ENCODE data around the gene C19orf85.
A peak's percentile ranks its signal among the peaks of the same experiment; 100 is the strongest.

The C19orf85 gene

GRCh38 chr19:55484593-55485438 is 20.3 kb upstream of the C19orf85 start, which contains the start of gene NAT14:
TSS of gene NAT14 (plus strand) at chr19:55485188. CDS start at chr19:55485709, 521 bp downstream.
- Histone ChIP-seq H3K4me2 (ENCODE audit: low read length) (peak within 1 kb of the TSS; percentile 66), H3K79me1 (ENCODE audit: low read length) (peaks cover 2% of the 10 kb centered on the region), H3K36me3 (ENCODE audit: control insufficient read depth, insufficient read depth, low read length) (no peaks in the 10 kb centered on the region), H4K8ac (ENCODE audit: low read depth, low read length) (no peak within 1 kb of the TSS), H3K4me3 (ENCODE audit: low read length) (peak within 1 kb of the TSS; percentile 56), H3K23ac (ENCODE audit: low read length) (no peak within 1 kb of the TSS), H3K18ac (ENCODE audit: low read length) (peak within 1 kb of the TSS; percentile 57), H3K27ac (ENCODE audit: low read depth, low read length) (no peak within 1 kb of the TSS), H4K5ac (ENCODE audit: low read length) (no peak within 1 kb of the TSS), H3K9ac (ENCODE audit: low read length) (peak within 1 kb of the TSS; percentile 75), H2BK5ac (ENCODE audit: low read length) (no peak within 1 kb of the TSS), H2BK15ac (replicated peaks; ENCODE audit: low read depth) (no peak within 1 kb of the TSS), H3K27me3 (ENCODE audit: insufficient read depth, low read length, poor library complexity) (no peaks in the 10 kb centered on the region), H3K4ac (ENCODE audit: low read depth, low read length) (no peak within 1 kb of the TSS), H2AK5ac (ENCODE audit: low read length) (no peak within 1 kb of the TSS), H3K4me1 (ENCODE audit: control insufficient read depth, low read depth, low read length) (peaks cover 8% of the 10 kb centered on the region), H3K56ac (ENCODE audit: low read length) (peak within 1 kb of the TSS; percentile 90), H3K79me2 (ENCODE audit: control insufficient read depth, insufficient read depth, low read length) (no peaks in the 10 kb centered on the region), H2BK120ac (ENCODE audit: low read depth, low read length) (no peak within 1 kb of the TSS)
- WGBS (ENCODE audit: extremely low coverage, insufficient coverage, low lambda C conversion rate): no CpG with 5 or more reads among the region's 78 CpGs
- DNase-seq: peak; percentile 93

GRCh38 chr19:55483706-55484592 is 19.4 kb upstream of the C19orf85 start:
- H3K79me1 ChIP-seq (ENCODE audit: low read length): peaks cover 4% of the 10 kb centered on the region

GRCh38 chr19:55482967-55483705 is 18.6 kb upstream of the C19orf85 start:
- Histone ChIP-seq H3K36me3 (ENCODE audit: control insufficient read depth, insufficient read depth, low read length) (no peaks in the 10 kb centered on the region), H3K56ac (ENCODE audit: low read length) (no peak overlapping the region), H3K27ac (ENCODE audit: low read depth, low read length) (no peak overlapping the region), H2BK120ac (ENCODE audit: low read depth, low read length) (no peak overlapping the region), H4K5ac (ENCODE audit: low read length) (no peak overlapping the region), H3K4me1 (ENCODE audit: control insufficient read depth, low read depth, low read length) (peaks cover 8% of the 10 kb centered on the region), H2AK5ac (ENCODE audit: low read length) (no peak overlapping the region), H3K9ac (ENCODE audit: low read length) (no peak overlapping the region), H3K18ac (ENCODE audit: low read length) (no peak overlapping the region), H2BK5ac (ENCODE audit: low read length) (no peak overlapping the region), H3K79me1 (ENCODE audit: low read length) (peaks cover 5% of the 10 kb centered on the region), H3K79me2 (ENCODE audit: control insufficient read depth, insufficient read depth, low read length) (no peaks in the 10 kb centered on the region), H3K4me2 (ENCODE audit: low read length) (no peak overlapping the region), H3K23ac (ENCODE audit: low read length) (no peak overlapping the region), H4K8ac (ENCODE audit: low read depth, low read length) (no peak overlapping the region), H2BK15ac (replicated peaks; ENCODE audit: low read depth) (no peak overlapping the region), H3K4me3 (ENCODE audit: low read length) (no peak overlapping the region), H3K4ac (ENCODE audit: low read depth, low read length) (no peak overlapping the region), H3K27me3 (ENCODE audit: insufficient read depth, low read length, poor library complexity) (no peaks in the 10 kb centered on the region)
- WGBS (ENCODE audit: extremely low coverage, insufficient coverage, low lambda C conversion rate): no CpG with 5 or more reads among the region's 47 CpGs
- DNase-seq: no peak

More at GRCh38 chr19:55483706-55484592, 19.4 kb upstream of the C19orf85 start:
- no CpG with 5 or more reads among the region's 46 CpGs for WGBS (ENCODE audit: extremely low coverage, insufficient coverage, low lambda C conversion rate)
- peak overlapping the region; percentile 66 for H3K4me2 ChIP-seq (ENCODE audit: low read length)
- H3K4me1 ChIP-seq (ENCODE audit: control insufficient read depth, low read depth, low read length): peaks cover 8% of the 10 kb centered on the region
- H2BK120ac ChIP-seq (ENCODE audit: low read depth, low read length): no peak overlapping the region
- H3K4me3 ChIP-seq (ENCODE audit: low read length): no peak overlapping the region
- no peak overlapping the region for H2BK15ac ChIP-seq (replicated peaks; ENCODE audit: low read depth)
- no peak overlapping the region for H4K5ac ChIP-seq (ENCODE audit: low read length)
- no peak overlapping the region for H3K4ac ChIP-seq (ENCODE audit: low read depth, low read length)
- no peaks in the 10 kb centered on the region for H3K27me3 ChIP-seq (ENCODE audit: insufficient read depth, low read length, poor library complexity)
- peak overlapping the region; percentile 23 for H3K18ac ChIP-seq (ENCODE audit: low read length)
- H3K27ac ChIP-seq (ENCODE audit: low read depth, low read length): no peak overlapping the region
- H3K36me3 ChIP-seq (ENCODE audit: control insufficient read depth, insufficient read depth, low read length): no peaks in the 10 kb centered on the region
- no peaks in the 10 kb centered on the region for H3K79me2 ChIP-seq (ENCODE audit: control insufficient read depth, insufficient read depth, low read length)
- peak overlapping the region; percentile 75 for H3K9ac ChIP-seq (ENCODE audit: low read length)
- DNase-seq: peak; percentile 17
- H3K56ac ChIP-seq (ENCODE audit: low read length): peak overlapping the region; percentile 85
- H4K8ac ChIP-seq (ENCODE audit: low read depth, low read length): no peak overlapping the region
- H3K23ac ChIP-seq (ENCODE audit: low read length): no peak overlapping the region
- no peak overlapping the region for H2AK5ac ChIP-seq (ENCODE audit: low read length)
- no peak overlapping the region for H2BK5ac ChIP-seq (ENCODE audit: low read length)

GRCh38 chr19:55482156-55482961 is 17.8 kb upstream of the C19orf85 start:
- no peaks in the 10 kb centered on the region for H3K27me3 ChIP-seq (ENCODE audit: insufficient read depth, low read length, poor library complexity)
- H3K4ac ChIP-seq (ENCODE audit: low read depth, low read length): no peak overlapping the region
- no peak overlapping the region for H2BK120ac ChIP-seq (ENCODE audit: low read depth, low read length)
- WGBS (ENCODE audit: extremely low coverage, insufficient coverage, low lambda C conversion rate): no CpG with 5 or more reads among the region's 83 CpGs
- H3K18ac ChIP-seq (ENCODE audit: low read length): no peak overlapping the region
- peaks cover 6% of the 10 kb centered on the region for H3K4me1 ChIP-seq (ENCODE audit: control insufficient read depth, low read depth, low read length)
- no peak overlapping the region for H2AK5ac ChIP-seq (ENCODE audit: low read length)
- H3K4me2 ChIP-seq (ENCODE audit: low read length): no peak overlapping the region
- H2BK5ac ChIP-seq (ENCODE audit: low read length): no peak overlapping the region
- H3K79me2 ChIP-seq (ENCODE audit: control insufficient read depth, insufficient read depth, low read length): peaks cover 2% of the 10 kb centered on the region
- H3K36me3 ChIP-seq (ENCODE audit: control insufficient read depth, insufficient read depth, low read length): no peaks in the 10 kb centered on the region
- no peak overlapping the region for H4K5ac ChIP-seq (ENCODE audit: low read length)
- H3K79me1 ChIP-seq (ENCODE audit: low read length): peaks cover 10% of the 10 kb centered on the region
- H3K23ac ChIP-seq (ENCODE audit: low read length): no peak overlapping the region
- H4K8ac ChIP-seq (ENCODE audit: low read depth, low read length): no peak overlapping the region
- H3K9ac ChIP-seq (ENCODE audit: low read length): peak overlapping the region; percentile 49
- no peak overlapping the region for H3K27ac ChIP-seq (ENCODE audit: low read depth, low read length)
- H3K56ac ChIP-seq (ENCODE audit: low read length): peak overlapping the region; percentile 80
- H3K4me3 ChIP-seq (ENCODE audit: low read length): no peak overlapping the region
- peak; percentile 34 for DNase-seq
- H2BK15ac ChIP-seq (replicated peaks; ENCODE audit: low read depth): no peak overlapping the region

- Histone ChIP-seq H3K4me2 (ENCODE audit: low read length) (no peak overlapping the region), H2BK120ac (ENCODE audit: low read depth, low read length) (no peak overlapping the region), H3K79me1 (ENCODE audit: low read length) (peaks cover 10% of the 10 kb centered on the region), H3K27me3 (ENCODE audit: insufficient read depth, low read length, poor library complexity) (no peaks in the 10 kb centered on the region), H3K9ac (ENCODE audit: low read length) (peak overlapping the region; percentile 49), H3K4me3 (ENCODE audit: low read length) (no peak overlapping the region), H3K18ac (ENCODE audit: low read length) (no peak overlapping the region), H3K27ac (ENCODE audit: low read depth, low read length) (no peak overlapping the region), H3K23ac (ENCODE audit: low read length) (no peak overlapping the region), H2AK5ac (ENCODE audit: low read length) (no peak overlapping the region), H4K5ac (ENCODE audit: low read length) (no peak overlapping the region), H2BK5ac (ENCODE audit: low read length) (no peak overlapping the region), H3K36me3 (ENCODE audit: control insufficient read depth, insufficient read depth, low read length) (no peaks in the 10 kb centered on the region), H3K79me2 (ENCODE audit: control insufficient read depth, insufficient read depth, low read length) (peaks cover 2% of the 10 kb centered on the region), H3K56ac (ENCODE audit: low read length) (peak overlapping the region; percentile 80), H3K4ac (ENCODE audit: low read depth, low read length) (no peak overlapping the region), H3K4me1 (ENCODE audit: control insufficient read depth, low read depth, low read length) (peaks cover 2% of the 10 kb centered on the region), H4K8ac (ENCODE audit: low read depth, low read length) (no peak overlapping the region), H2BK15ac (replicated peaks; ENCODE audit: low read depth) (no peak overlapping the region)
- peak; percentile 24 for DNase-seq
- no CpG with 5 or more reads among the region's 40 CpGs for WGBS (ENCODE audit: extremely low coverage, insufficient coverage, low lambda C conversion rate)
These were observed 17.2 kb upstream of the C19orf85 start for GRCh38 chr19:55481794-55482155.
